LNCAP (cell line): ENCODE data around the gene GIGYF2.

Source experiments
- CTCF ChIP-seq: fragments of 450-650 bp; IDR thresholded peaks from 2 replicates; pipeline ENCODE4 v1.5.1; 2017; ENCODE audit warnings: mild to moderate bottlenecking

The GIGYF2 gene

GRCh38 chr2:232908695-232909094, 211.6 kb downstream of the GIGYF2 start:
- TF ChIP-seq CTCF = no peak
